K562 (cell line): ENCODE data around the gene MKNK2. TPM values are rescaled to one million over a fixed set of nuclear protein-coding genes. Genes with fewer than 3 reads are reported as not detected.
A peak's percentile ranks its signal among the peaks of the same experiment; 100 is the strongest.

Source experiments
- ASH1L ChIP-seq: fragments of 450-650 bp; IDR thresholded peaks from 2 replicates; pipeline ENCODE4 v1.6.1; 2018; ENCODE audit warnings: borderline replicate concordance, mild to moderate bottlenecking, low read depth; ENCODE audit not compliant: partially characterized antibody
- CTBP1 ChIP-seq: fragments of 450-650 bp; IDR thresholded peaks from 2 replicates; pipeline ENCODE4 v1.6.1; 2016; ENCODE audit warnings: borderline replicate concordance
- GTF2F1 ChIP-seq: IDR thresholded peaks from 2 replicates; pipeline ENCODE4 v1.6.1; 2011; ENCODE audit warnings: low read depth, low read length, improper control_type of control experiment
- IRF2 ChIP-seq: sonication (generic); formaldehyde crosslinking; IDR thresholded peaks from 2 replicates; pipeline ENCODE4 v1.8.1; 2022; ENCODE audit warnings: mild to moderate bottlenecking, missing genetic modification reagents
- KDM1A ChIP-seq, 2 experiments: fragments of 450-650 bp; IDR thresholded peaks; 2 replicates each; pipeline ENCODE4 v1.6.1; 2016; ENCODE audit warnings: mild to moderate bottlenecking in 2 of 2
- NUFIP1 ChIP-seq: fragments of 450-650 bp; IDR thresholded peaks from 2 replicates; pipeline ENCODE4 v1.6.1; 2018; ENCODE audit not compliant: partially characterized antibody
- SMARCA4 ChIP-seq: fragments of 450-650 bp; IDR thresholded peaks from 2 replicates; pipeline ENCODE4 v1.6.1; 2016
- SRSF7 ChIP-seq: fragments of 200-400 bp; formaldehyde crosslinking; optimal IDR thresholded peaks from 2 replicates; pipeline ENCODE3; 2017; ENCODE audit warnings: mild to moderate bottlenecking, low read depth, low read length
- TAL1 ChIP-seq: fragments of 450-650 bp; IDR thresholded peaks from 2 replicates; pipeline ENCODE4 v1.6.1; 2016; ENCODE audit warnings: mild to moderate bottlenecking
- ZNF584 ChIP-seq: fragments of 200-800 bp; sonication (Bioruptor generic); IDR thresholded peaks from 2 replicates; pipeline ENCODE4 v1.6.1; 2016; ENCODE audit warnings: low read depth, mild to moderate bottlenecking, missing genetic modification characterization, missing compliant biosample characterization
- ZNF830 ChIP-seq: fragments of 250-450 bp; sonication (Bioruptor Pico); IDR thresholded peaks from 2 replicates; pipeline ENCODE4 v1.5.0; 2021; ENCODE audit warnings: mild to moderate bottlenecking
- polyA plus RNA-seq, 8 experiments: library from polyadenylated mRNA; depleted of rRNA in 4 of 8; stranded (reverse) in 5 of 8; unstranded in 3 of 8; fragments of >200 nt; fragmentation: Nextera tagmentation in 2 of 8; fragmentation: Illumina TruSeq in 1 of 8; extraction: Ambion mirVana in 2 of 8; extraction: Trizol in 1 of 8; gene quantifications; 2 replicates each; pipeline versions ENCODE4 v1.2.1 to v1.2.3, GENCODE V29; 2011 to 2014; ENCODE audit warnings: inconsistent platforms in 1 of 8, missing spikeins in 1 of 8
- total RNA-seq, 7 experiments: library from RNA; depleted of rRNA in 6 of 7; stranded (reverse); fragments of >200 nt in 6 of 7; fragmentation: Illumina TruSeq in 2 of 7; extraction: Trizol in 2 of 7; gene quantifications; 2 replicates each; pipeline versions ENCODE4 v1.2.1 to v1.2.3, GENCODE V29; 2011 to 2021; ENCODE audit warnings: low replicate concordance in 1 of 7
- TF ChIP-seq, protein P1 (sequence below): sonication (generic); formaldehyde crosslinking; IDR thresholded peaks from 2 replicates; pipeline ENCODE4 v1.4.0; 2020; ENCODE audit warnings: mild to moderate bottlenecking, missing genetic modification reagents
- TF ChIP-seq, protein P2 (sequence below): fragments of 450-650 bp; IDR thresholded peaks from 2 replicates; pipeline ENCODE4 v1.6.1; 2016; ENCODE audit warnings: mild to moderate bottlenecking, moderate library complexity
- TF ChIP-seq, protein P3 (sequence below): fragments of 250-450 bp; sonication (Bioruptor Pico); IDR thresholded peaks from 2 replicates; pipeline ENCODE4 v1.9.0; 2021; ENCODE audit warnings: mild to moderate bottlenecking

MKNK2 gene
- total and polyA plus RNA-seq, 9 of the 15 experiments (the other 6 are each of a cell fraction or from before 2014, with no cell fraction given): 5.1 to 191 (median 51.9) TPM

DNA sequence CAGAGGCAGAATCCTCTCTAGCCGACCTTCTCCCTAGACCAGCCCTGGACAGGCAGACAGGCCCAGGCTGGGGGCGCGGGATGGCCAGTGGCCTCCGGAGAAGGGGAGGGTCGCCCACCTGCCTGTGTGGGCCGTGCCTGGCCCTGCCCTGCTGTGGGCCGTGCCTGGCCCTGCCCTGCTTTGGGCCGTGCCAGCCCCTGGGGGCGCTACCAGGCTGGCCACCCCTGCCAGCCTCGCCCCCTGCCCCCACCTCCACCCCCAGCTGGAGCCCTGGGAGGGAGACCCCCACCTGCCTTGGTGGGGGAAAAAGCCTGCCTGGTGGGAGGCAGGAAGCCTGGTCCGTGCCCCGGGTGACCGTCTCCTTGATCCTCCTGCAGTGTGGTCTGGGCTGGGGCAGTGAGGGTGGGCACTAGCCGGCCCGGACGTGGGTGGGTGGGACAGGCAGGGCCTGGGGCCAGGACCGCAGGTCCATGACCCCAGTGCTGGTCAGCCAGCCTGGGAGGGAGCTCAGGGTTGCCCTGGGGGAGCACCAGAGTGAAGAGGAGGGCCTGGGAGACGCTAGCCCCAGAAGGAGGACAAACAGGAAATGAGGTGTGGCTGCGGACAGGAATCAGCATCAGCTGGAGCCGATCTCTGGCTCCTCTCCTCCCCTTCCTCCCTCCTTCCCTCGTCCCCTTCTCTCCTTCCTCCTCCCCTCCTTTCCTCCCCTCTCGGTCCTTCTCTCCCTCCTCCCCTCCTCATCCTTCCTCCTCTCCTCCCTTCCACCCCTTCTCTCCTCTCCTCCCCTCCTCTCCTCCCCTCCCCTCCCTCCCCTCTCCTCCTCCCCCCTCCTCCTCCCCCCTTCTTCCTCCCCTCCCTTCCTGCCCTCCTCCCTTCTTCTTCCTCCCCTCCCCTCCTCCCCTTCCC is 5.1 kb upstream of the MKNK2 start (continued):
- no peak for TF ChIP-seq SRSF7
- TF ChIP-seq, protein P1, sequence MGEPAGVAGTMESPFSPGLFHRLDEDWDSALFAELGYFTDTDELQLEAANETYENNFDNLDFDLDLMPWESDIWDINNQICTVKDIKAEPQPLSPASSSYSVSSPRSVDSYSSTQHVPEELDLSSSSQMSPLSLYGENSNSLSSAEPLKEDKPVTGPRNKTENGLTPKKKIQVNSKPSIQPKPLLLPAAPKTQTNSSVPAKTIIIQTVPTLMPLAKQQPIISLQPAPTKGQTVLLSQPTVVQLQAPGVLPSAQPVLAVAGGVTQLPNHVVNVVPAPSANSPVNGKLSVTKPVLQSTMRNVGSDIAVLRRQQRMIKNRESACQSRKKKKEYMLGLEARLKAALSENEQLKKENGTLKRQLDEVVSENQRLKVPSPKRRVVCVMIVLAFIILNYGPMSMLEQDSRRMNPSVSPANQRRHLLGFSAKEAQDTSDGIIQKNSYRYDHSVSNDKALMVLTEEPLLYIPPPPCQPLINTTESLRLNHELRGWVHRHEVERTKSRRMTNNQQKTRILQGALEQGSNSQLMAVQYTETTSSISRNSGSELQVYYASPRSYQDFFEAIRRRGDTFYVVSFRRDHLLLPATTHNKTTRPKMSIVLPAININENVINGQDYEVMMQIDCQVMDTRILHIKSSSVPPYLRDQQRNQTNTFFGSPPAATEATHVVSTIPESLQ: no peak
- peak; percentile 54; the same call in 1 of the 2 replicates for TF ChIP-seq CTBP1
- peak; percentile 89 for TF ChIP-seq ZNF584
- TF ChIP-seq SMARCA4: no peak; the same call in 1 of the 2 replicates
- TF ChIP-seq, protein P2, sequence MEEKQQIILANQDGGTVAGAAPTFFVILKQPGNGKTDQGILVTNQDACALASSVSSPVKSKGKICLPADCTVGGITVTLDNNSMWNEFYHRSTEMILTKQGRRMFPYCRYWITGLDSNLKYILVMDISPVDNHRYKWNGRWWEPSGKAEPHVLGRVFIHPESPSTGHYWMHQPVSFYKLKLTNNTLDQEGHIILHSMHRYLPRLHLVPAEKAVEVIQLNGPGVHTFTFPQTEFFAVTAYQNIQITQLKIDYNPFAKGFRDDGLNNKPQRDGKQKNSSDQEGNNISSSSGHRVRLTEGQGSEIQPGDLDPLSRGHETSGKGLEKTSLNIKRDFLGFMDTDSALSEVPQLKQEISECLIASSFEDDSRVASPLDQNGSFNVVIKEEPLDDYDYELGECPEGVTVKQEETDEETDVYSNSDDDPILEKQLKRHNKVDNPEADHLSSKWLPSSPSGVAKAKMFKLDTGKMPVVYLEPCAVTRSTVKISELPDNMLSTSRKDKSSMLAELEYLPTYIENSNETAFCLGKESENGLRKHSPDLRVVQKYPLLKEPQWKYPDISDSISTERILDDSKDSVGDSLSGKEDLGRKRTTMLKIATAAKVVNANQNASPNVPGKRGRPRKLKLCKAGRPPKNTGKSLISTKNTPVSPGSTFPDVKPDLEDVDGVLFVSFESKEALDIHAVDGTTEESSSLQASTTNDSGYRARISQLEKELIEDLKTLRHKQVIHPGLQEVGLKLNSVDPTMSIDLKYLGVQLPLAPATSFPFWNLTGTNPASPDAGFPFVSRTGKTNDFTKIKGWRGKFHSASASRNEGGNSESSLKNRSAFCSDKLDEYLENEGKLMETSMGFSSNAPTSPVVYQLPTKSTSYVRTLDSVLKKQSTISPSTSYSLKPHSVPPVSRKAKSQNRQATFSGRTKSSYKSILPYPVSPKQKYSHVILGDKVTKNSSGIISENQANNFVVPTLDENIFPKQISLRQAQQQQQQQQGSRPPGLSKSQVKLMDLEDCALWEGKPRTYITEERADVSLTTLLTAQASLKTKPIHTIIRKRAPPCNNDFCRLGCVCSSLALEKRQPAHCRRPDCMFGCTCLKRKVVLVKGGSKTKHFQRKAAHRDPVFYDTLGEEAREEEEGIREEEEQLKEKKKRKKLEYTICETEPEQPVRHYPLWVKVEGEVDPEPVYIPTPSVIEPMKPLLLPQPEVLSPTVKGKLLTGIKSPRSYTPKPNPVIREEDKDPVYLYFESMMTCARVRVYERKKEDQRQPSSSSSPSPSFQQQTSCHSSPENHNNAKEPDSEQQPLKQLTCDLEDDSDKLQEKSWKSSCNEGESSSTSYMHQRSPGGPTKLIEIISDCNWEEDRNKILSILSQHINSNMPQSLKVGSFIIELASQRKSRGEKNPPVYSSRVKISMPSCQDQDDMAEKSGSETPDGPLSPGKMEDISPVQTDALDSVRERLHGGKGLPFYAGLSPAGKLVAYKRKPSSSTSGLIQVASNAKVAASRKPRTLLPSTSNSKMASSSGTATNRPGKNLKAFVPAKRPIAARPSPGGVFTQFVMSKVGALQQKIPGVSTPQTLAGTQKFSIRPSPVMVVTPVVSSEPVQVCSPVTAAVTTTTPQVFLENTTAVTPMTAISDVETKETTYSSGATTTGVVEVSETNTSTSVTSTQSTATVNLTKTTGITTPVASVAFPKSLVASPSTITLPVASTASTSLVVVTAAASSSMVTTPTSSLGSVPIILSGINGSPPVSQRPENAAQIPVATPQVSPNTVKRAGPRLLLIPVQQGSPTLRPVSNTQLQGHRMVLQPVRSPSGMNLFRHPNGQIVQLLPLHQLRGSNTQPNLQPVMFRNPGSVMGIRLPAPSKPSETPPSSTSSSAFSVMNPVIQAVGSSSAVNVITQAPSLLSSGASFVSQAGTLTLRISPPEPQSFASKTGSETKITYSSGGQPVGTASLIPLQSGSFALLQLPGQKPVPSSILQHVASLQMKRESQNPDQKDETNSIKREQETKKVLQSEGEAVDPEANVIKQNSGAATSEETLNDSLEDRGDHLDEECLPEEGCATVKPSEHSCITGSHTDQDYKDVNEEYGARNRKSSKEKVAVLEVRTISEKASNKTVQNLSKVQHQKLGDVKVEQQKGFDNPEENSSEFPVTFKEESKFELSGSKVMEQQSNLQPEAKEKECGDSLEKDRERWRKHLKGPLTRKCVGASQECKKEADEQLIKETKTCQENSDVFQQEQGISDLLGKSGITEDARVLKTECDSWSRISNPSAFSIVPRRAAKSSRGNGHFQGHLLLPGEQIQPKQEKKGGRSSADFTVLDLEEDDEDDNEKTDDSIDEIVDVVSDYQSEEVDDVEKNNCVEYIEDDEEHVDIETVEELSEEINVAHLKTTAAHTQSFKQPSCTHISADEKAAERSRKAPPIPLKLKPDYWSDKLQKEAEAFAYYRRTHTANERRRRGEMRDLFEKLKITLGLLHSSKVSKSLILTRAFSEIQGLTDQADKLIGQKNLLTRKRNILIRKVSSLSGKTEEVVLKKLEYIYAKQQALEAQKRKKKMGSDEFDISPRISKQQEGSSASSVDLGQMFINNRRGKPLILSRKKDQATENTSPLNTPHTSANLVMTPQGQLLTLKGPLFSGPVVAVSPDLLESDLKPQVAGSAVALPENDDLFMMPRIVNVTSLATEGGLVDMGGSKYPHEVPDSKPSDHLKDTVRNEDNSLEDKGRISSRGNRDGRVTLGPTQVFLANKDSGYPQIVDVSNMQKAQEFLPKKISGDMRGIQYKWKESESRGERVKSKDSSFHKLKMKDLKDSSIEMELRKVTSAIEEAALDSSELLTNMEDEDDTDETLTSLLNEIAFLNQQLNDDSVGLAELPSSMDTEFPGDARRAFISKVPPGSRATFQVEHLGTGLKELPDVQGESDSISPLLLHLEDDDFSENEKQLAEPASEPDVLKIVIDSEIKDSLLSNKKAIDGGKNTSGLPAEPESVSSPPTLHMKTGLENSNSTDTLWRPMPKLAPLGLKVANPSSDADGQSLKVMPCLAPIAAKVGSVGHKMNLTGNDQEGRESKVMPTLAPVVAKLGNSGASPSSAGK: no peak
- no peak for TF ChIP-seq GTF2F1
- TF ChIP-seq TAL1: no peak
- TF ChIP-seq, protein P3, sequence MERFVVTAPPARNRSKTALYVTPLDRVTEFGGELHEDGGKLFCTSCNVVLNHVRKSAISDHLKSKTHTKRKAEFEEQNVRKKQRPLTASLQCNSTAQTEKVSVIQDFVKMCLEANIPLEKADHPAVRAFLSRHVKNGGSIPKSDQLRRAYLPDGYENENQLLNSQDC (CRISPR knock-in tag): no peak
- TF ChIP-seq IRF2 (CRISPR knock-in tag): no peak
- TF ChIP-seq KDM1A (IDR thresholded peaks at IDR 0.05): peak in 1 of 2 experiments; percentile 87; a peak in 2 of 4 replicates
- TF ChIP-seq NUFIP1: peak; percentile 66
- TF ChIP-seq ZNF830 (CRISPR knock-in tag): no peak; the same call in 1 of the 2 replicates
- no peak for TF ChIP-seq ASH1L
